HTERT RPE-1 (cell line): ENCODE results near the gene LYRM2.
"Not testable (repeated sequence)": the region's sequence is repeated elsewhere in the genome, so short reads cannot be mapped to it uniquely, and the experiment has no call there.

ENCODE experiments used
- in situ Hi-C: fragments of 300-500 bp; cut with MboI; formaldehyde crosslinking; loops from 4 replicates; pipeline ENCODE4 v1.14.3; 2020; ENCODE audit warnings: low sequenced_read_pairs

Gene LYRM2

GRCh38 chr6:89649682-89650081 is 11.1 kb upstream of the LYRM2 start:
- in situ Hi-C loops, result no loop called here

- in situ Hi-C loops, result no loop called here
Measured at GRCh38 chr6:89644864-89645263, 6.3 kb upstream of the LYRM2 start.

DNA sequence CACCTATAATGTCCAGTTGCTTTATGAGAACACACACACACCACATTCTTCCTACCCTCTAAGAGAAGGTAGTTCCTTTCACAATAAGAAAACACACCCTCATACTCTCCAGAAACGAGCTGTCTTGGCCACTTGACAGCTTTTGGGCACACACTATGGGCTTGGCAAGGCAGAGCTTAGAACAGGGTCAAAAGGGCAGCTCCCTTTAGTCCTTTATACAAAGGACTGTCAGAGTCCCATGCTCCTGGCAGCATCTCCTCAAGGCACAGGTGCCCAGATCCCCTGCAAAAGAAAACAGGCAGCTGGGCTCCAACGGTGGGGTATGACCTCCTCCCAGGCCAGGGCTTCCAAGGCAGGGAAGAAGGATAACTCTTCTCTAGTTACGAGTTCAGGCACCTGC is 4.9 kb upstream of the LYRM2 start:
- in situ Hi-C loops, result no loop called here

GRCh38 chr6:89642956-89643355 is 4.4 kb upstream of the LYRM2 start:
- in situ Hi-C loops, result no loop called here

DNA sequence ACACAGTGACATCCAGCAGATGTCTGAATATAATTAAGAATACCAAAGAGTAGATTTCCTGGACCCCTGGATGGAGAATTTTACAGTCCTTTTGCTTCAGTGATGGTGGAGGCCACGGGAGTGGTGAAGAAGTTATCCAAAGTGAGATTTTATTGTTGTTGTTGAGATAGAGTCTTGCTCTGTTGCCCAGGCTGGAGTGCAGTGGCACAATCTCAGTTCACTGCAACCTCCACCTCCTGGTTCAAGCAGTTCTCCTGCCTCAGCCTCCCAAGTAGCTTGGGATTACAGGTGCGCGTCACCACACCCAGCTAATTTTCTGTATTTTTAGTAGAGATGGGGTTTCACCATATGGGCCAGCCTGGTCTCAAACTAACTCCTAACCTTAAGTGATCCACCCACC is 3.0 kb upstream of the LYRM2 start:
- in situ Hi-C loops, result not testable (repeated sequence)

- in situ Hi-C loops, result no loop called here
Measured at GRCh38 chr6:89640804-89641203, 2.3 kb upstream of the LYRM2 start.

- in situ Hi-C loops, result no loop called here
Measured at GRCh38 chr6:89637960-89638319, 607 bp downstream of the LYRM2 start.

GRCh38 chr6:89636412-89636811 is 2.1 kb downstream of the LYRM2 start:
- in situ Hi-C loops, result not testable (repeated sequence)

GRCh38 chr6:89630488-89630887 is 8.1 kb downstream of the LYRM2 start:
- in situ Hi-C loops, result no loop called here

- in situ Hi-C loops, result no loop called here
Measured at GRCh38 chr6:89623749-89624148, 14.8 kb downstream of the LYRM2 start.

- in situ Hi-C loops, result no loop called here
Measured at GRCh38 chr6:89619567-89619966, 19.0 kb downstream of the LYRM2 start.

- in situ Hi-C loops, result no loop called here
Measured at GRCh38 chr6:89618026-89618425, 20.5 kb downstream of the LYRM2 start.

DNA sequence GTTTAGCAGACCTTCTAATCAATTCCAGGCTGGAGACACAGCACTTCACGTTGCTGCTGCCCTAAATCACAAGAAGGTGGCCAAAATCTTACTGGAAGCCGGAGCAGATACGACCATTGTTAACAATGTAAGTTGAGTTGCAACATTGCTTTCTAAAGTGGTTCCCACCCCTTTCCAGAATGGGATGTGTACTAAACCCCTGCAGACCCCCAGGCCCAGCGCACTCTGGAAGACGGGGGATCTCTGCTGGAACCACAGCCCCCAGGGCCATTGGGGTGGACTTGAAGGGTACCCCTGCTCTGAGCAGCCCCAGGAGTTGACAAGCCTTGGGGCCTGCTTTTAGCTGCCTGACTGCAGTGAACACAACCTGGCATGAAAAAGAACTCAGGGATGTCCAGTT is 22.0 kb downstream of the LYRM2 start:
- in situ Hi-C loops, result no loop called here

DNA sequence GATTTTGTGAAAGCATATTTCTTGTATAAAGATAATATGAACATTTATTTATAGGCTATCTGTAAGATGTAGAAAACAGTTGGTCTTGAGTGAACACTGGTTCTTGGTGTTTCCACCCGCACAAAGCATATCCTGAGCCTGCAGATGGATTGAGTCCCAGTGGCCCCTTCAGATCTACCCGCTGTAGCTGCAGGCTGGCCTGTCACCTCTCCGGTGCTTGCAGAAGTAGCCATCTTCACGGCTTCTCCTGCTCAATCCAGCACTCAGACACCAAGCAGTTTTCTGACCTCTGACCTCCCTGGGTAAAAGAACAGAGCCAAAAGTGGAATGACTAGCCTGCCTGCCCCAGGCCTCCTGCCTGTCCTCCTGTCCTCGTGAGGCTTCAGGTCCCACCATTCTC is 22.7 kb downstream of the LYRM2 start:
- in situ Hi-C loops, result no loop called here

DNA sequence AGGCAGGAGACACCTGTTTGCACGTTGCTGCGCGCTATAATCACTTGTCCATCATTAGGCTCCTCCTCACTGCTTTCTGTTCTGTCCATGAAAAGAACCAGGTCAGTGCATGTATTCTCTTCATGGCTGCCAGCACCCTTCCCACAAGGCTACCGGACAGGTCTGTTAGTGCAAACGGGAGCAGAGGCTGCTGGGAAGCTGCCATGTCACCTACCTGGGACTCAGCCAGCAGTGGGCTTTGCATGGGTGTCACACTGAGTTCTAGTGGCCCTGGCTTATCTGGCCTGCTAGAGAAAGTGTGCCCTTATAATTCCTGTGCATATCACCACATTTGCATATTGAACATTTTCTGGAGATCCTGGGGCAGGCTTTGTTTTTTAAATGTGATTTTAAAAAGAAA is 24.8 kb downstream of the LYRM2 start:
- in situ Hi-C loops, result no loop called here

DNA sequence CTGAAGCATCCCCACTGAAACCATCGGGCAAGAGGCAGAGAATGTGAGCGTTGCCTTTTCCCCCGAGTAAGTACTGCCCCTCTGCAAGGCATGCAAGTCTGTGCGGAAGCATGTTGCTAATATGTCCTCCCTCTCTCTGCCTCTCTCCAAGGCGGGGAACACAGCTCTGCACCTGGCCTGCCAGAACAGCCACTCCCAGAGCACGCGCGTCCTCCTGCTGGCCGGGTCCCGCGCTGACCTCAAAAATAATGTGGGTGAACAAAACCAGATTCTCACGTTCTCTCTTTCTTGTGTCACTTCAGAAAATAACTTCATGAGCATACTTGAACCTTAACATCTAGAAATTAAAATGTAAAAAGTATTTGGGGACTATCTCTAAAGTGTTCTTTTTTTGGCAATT is 26.4 kb downstream of the LYRM2 start:
- in situ Hi-C loops, result no loop called here

DNA sequence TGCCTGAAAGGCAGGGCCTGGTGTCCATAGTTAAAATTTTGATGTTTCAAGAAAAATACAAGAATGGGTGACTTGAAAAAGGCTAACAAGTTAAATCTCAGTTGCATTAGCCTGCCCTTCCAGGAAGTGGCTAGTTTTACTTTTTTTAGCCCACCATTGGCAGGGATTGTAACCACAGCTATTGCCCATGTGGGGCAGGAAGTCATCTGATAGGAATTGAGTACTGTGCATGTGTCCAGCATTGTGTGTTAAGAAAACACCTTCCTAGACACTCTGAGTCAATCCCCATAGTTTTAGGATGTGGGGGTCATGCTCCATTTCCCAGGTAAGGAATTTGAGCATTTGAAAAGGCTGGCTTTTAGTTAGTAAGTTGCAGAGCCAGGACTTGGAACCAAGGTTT is 26.9 kb downstream of the LYRM2 start:
- in situ Hi-C loops, result no loop called here

GRCh38 chr6:89610149-89610642 is 28.4 kb downstream of the LYRM2 start:
- in situ Hi-C loops, result no loop called here

- in situ Hi-C loops, result no loop called here
Measured at GRCh38 chr6:89605861-89606260, 32.7 kb downstream of the LYRM2 start.

- in situ Hi-C loops, result no loop called here
Measured at GRCh38 chr6:89604653-89605052, 33.9 kb downstream of the LYRM2 start.

GRCh38 chr6:89602166-89602565 is 36.4 kb downstream of the LYRM2 start:
- in situ Hi-C loops, result no loop called here

DNA sequence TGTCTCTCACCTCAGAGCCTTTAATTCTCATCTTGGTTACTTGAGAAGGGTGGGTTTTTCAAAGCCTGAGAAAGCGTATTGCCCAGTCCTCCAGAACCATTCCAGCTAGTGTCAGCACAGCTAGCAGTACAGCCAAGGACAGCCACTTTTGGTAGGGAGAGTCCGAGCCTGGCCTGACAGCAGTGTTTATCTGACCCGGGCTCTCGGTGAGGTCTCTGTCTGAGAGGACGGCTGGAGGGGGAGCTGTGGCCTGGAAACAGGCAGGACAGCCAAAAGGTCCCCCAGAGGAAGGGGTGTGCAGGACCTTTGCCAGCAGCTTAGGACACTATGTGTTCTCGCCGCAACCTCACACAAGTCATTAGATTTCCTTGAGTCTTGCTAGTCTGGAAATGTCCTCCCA is 38.8 kb downstream of the LYRM2 start:
- in situ Hi-C loops, result no loop called here

- in situ Hi-C loops, result no loop called here
Measured at GRCh38 chr6:89597988-89598387, 40.6 kb downstream of the LYRM2 start.

- in situ Hi-C loops, result no loop called here
Measured at GRCh38 chr6:89597372-89597771, 41.2 kb downstream of the LYRM2 start.
